WTC11 (cell line): ENCODE measurements around the gene GFOD1. TPM values are rescaled to one million over a fixed set of nuclear protein-coding genes. Genes with fewer than 3 reads are reported as not detected.
"Not testable (repeated sequence)": the region's sequence is repeated elsewhere in the genome, so short reads cannot be mapped to it uniquely, and the experiment has no call there.

ENCODE experiments used
- ATAC-seq: fragments of 200-7000 bp; cut with Tn5 transposase; 2 replicates; pipeline ENCODE4 v1.10.0; 2021; ENCODE audit warnings: mild to moderate bottlenecking, moderate library complexity
- CTCF ChIA-PET: fragments of 300-600 bp; sonication (Branson Sonifier 250); formaldehyde crosslinking; loops from one replicate; lab custom pipeline; 2021; ENCODE audit warnings: antibody characterized with exemption; lab: Charles Lee
- POLR2A ChIA-PET: fragments of 350-600 bp; sonication (Branson Sonifier 250); formaldehyde crosslinking; loops from one replicate; lab custom pipeline; 2021; ENCODE audit warnings: antibody characterized with exemption; lab: Charles Lee
- DNase-seq: peaks from one replicate; pipeline ENCODE4 v3.0.0; 2021; ENCODE audit warnings: low spot score
- H3K27ac Mint-ChIP-seq: 2 replicates; pipeline ENCODE4 v1.8.0; 2021; ENCODE audit warnings: mixed read lengths
- H3K27me3 Mint-ChIP-seq: 2 replicates; pipeline ENCODE4 v1.8.0; 2021; ENCODE audit warnings: low read depth, mild to moderate bottlenecking, moderate library complexity, mixed read lengths
- H3K36me3 Mint-ChIP-seq: 2 replicates; pipeline ENCODE4 v1.8.0; 2021; ENCODE audit warnings: mixed read lengths
- H3K4me1 Mint-ChIP-seq: 2 replicates; pipeline ENCODE4 v1.8.0; 2022; ENCODE audit warnings: mixed read lengths
- H3K4me3 Mint-ChIP-seq: 2 replicates; pipeline ENCODE4 v1.8.0; 2021; ENCODE audit warnings: mild to moderate bottlenecking, moderate library complexity, mixed read lengths
- H3K9me3 Mint-ChIP-seq: 2 replicates; pipeline ENCODE4 v1.8.0; 2021; ENCODE audit warnings: mixed read lengths
- FOXP1 ChIP-seq: sonication (generic); formaldehyde crosslinking; IDR thresholded peaks from 2 replicates; pipeline ENCODE4 v1.8.0; 2022; ENCODE audit warnings: missing genetic modification reagents, mild to moderate bottlenecking, moderate library complexity, borderline replicate concordance
- KAT7 ChIP-seq: sonication (generic); formaldehyde crosslinking; IDR thresholded peaks from 2 replicates; pipeline ENCODE4 v1.8.1; 2023; ENCODE audit warnings: missing genetic modification reagents, mild to moderate bottlenecking, borderline replicate concordance
- MXD4 ChIP-seq: fragments of 250-450 bp; sonication (Bioruptor Pico); IDR thresholded peaks from 2 replicates; pipeline ENCODE4 v1.8.0; 2021; ENCODE audit warnings: mild to moderate bottlenecking, moderate library complexity, borderline replicate concordance
- NR3C1 ChIP-seq: sonication (generic); formaldehyde crosslinking; conservative IDR thresholded peaks from 2 replicates; pipeline ENCODE4 v1.8.1; 2023; ENCODE audit warnings: low read depth, mild to moderate bottlenecking, missing genetic modification reagents
- RELA ChIP-seq: sonication (generic); formaldehyde crosslinking; IDR thresholded peaks from 2 replicates; pipeline ENCODE4 v1.8.1; 2022; ENCODE audit warnings: missing genetic modification reagents, mild to moderate bottlenecking, borderline replicate concordance
- SMAD3 ChIP-seq: sonication (generic); formaldehyde crosslinking; IDR thresholded peaks from 2 replicates; pipeline ENCODE4 v1.8.0; 2022; ENCODE audit warnings: missing genetic modification reagents, mild to moderate bottlenecking, borderline replicate concordance
- SP1 ChIP-seq: sonication (generic); formaldehyde crosslinking; conservative IDR thresholded peaks from 2 replicates; pipeline ENCODE4 v1.8.1; 2022; ENCODE audit warnings: missing genetic modification reagents
- TP53 ChIP-seq: sonication (generic); formaldehyde crosslinking; IDR thresholded peaks from 2 replicates; pipeline ENCODE4 v1.8.1; 2023; ENCODE audit warnings: mild to moderate bottlenecking, missing genetic modification reagents
- ZNF121 ChIP-seq: sonication (generic); formaldehyde crosslinking; IDR thresholded peaks from 2 replicates; pipeline ENCODE4 v1.8.0; 2023; ENCODE audit warnings: missing genetic modification reagents
- ZNF232 ChIP-seq: sonication (generic); formaldehyde crosslinking; IDR thresholded peaks from 2 replicates; pipeline ENCODE4 v1.8.0; 2022; ENCODE audit warnings: mild to moderate bottlenecking, missing genetic modification reagents
- total RNA-seq: library from RNA; stranded (reverse); gene quantifications from 3 replicates; pipeline ENCODE4 v1.2.3, GENCODE V29; 2021
- TF ChIP-seq, protein P1 (sequence below): sonication (generic); formaldehyde crosslinking; IDR thresholded peaks from 2 replicates; pipeline ENCODE4 v1.8.0; 2022; ENCODE audit warnings: mild to moderate bottlenecking, missing genetic modification reagents
- TF ChIP-seq, protein P2 (sequence below): fragments of 250-450 bp; sonication (Bioruptor Pico); IDR thresholded peaks from 2 replicates; pipeline ENCODE4 v1.9.0; 2021; ENCODE audit warnings: mild to moderate bottlenecking
- TF ChIP-seq, protein P3 (sequence below): sonication (generic); formaldehyde crosslinking; IDR thresholded peaks from 2 replicates; pipeline ENCODE4 v1.8.1; 2022; ENCODE audit warnings: missing genetic modification reagents, borderline replicate concordance
- TF ChIP-seq, protein P4 (sequence below): sonication (generic); formaldehyde crosslinking; conservative IDR thresholded peaks from 2 replicates; pipeline ENCODE4 v1.8.1; 2022; ENCODE audit warnings: mild to moderate bottlenecking, missing genetic modification reagents
- TF ChIP-seq, protein P5 (sequence below): fragments of 250-450 bp; sonication (Bioruptor Pico); IDR thresholded peaks from 2 replicates; pipeline ENCODE4 v1.9.0; 2021; ENCODE audit warnings: moderate library complexity, mild to moderate bottlenecking, inconsistent platforms, borderline replicate concordance
- TF ChIP-seq, protein P6 (sequence below): sonication (generic); formaldehyde crosslinking; conservative IDR thresholded peaks from 2 replicates; pipeline ENCODE4 v1.8.1; 2023; ENCODE audit warnings: mild to moderate bottlenecking, low read depth, missing genetic modification reagents, moderate library complexity
- TF ChIP-seq, protein P7 (sequence below): sonication (generic); formaldehyde crosslinking; IDR thresholded peaks from 2 replicates; pipeline ENCODE4 v1.8.1; 2022; ENCODE audit warnings: mild to moderate bottlenecking, missing genetic modification reagents, moderate library complexity, borderline replicate concordance
- TF ChIP-seq, protein P8 (sequence below): sonication (generic); formaldehyde crosslinking; IDR thresholded peaks from 2 replicates; pipeline ENCODE4 v1.8.1; 2023; ENCODE audit warnings: mild to moderate bottlenecking, missing genetic modification reagents

The GFOD1 gene
- total RNA-seq, 1 experiment from 2014 or later, result 8.5 TPM

DNA sequence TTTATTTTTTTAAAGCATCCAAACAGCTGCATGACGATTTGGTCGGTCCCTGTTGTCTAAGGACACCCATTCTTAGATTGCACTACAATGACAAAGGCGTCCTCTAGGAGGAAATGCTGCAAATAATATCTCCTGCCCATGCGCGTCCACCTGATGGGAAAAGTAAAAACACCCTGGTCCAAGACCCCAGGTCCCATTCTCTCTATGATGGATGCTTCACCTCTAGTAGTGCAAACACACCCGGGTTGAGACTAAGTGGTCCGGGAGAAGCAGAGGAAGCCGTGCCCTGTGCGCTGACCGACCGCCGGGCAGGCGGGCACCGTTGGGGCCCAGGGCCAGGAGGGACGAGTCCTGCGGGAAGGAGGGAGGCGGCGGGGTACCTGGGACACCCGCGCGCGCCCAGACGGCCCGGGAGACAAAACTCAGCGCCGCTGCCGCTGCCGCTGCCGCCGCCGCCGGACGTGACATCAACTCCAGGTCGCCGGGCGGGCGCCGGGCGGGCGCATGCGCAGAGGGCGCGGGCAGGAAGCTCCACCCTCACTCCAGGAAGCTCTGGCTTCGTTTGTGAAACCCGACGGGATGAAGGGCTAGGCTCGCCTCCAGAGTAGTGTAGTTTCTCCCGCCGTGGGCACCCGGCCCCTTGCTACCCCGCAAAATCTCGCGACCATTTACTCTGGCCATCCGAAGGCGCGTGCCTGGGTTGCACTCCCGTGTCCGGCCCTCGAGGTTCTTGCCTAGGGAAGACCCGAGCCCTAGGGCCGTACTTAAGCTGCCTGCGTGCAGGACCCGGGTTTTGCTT lies 159.1 kb downstream of the GFOD1 start, which contains the start of gene TBC1D7 (continued):
- TF ChIP-seq KAT7 (no peak), SP1 (peak; percentile 75; the same call in 1 of the 2 replicates), RELA (no peak)
- TF ChIP-seq, protein P1, sequence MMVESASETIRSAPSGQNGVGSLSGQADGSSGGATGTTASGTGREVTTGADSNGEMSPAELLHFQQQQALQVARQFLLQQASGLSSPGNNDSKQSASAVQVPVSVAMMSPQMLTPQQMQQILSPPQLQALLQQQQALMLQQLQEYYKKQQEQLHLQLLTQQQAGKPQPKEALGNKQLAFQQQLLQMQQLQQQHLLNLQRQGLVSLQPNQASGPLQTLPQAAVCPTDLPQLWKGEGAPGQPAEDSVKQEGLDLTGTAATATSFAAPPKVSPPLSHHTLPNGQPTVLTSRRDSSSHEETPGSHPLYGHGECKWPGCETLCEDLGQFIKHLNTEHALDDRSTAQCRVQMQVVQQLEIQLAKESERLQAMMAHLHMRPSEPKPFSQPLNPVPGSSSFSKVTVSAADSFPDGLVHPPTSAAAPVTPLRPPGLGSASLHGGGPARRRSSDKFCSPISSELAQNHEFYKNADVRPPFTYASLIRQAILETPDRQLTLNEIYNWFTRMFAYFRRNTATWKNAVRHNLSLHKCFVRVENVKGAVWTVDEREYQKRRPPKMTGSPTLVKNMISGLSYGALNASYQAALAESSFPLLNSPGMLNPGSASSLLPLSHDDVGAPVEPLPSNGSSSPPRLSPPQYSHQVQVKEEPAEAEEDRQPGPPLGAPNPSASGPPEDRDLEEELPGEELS (CRISPR knock-in tag), result peak; percentile 12; the same call in 1 of the 2 replicates

DNA sequence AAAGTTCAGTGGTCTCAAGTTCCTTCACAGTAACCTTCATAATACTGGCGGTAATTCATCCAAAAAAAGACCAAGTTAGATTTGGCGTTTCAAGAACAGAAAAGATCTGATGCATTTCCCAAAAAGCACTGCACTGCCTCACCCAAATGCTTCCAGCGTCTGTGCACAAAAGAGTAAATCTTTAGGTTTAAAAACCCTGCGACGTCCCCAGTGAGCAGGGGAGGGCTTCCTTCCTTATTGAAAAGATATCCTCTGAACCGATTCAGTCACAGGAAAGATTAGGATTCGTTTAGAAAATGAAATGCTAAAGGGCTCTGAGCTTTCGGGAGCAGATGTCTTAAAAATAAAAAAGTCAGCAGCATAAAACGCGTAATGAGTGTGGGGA lies 159.7 kb downstream of the GFOD1 start:
- no peak for ATAC-seq
- Mint-ChIP-seq H3K27ac (peak overlapping the region; percentile 91), H3K4me1 (peaks cover 22% of the 10 kb centered on the region), H3K36me3 (peaks cover 28% of the 10 kb centered on the region), H3K4me3 (peak overlapping the region; percentile 89)
- CTCF ChIA-PET, result interaction anchor here (0.7 to 2.5 kb wide), 4 partner anchors 39 to 287 kb away, joined by 3 to 20 read pairs (median 3); partner anchors contain the start of gene NOL7
- TF ChIP-seq, protein P2, sequence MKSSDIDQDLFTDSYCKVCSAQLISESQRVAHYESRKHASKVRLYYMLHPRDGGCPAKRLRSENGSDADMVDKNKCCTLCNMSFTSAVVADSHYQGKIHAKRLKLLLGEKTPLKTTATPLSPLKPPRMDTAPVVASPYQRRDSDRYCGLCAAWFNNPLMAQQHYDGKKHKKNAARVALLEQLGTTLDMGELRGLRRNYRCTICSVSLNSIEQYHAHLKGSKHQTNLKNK, result no peak
- TF ChIP-seq ZNF121 (CRISPR knock-in tag), result no peak
- TF ChIP-seq, protein P3, sequence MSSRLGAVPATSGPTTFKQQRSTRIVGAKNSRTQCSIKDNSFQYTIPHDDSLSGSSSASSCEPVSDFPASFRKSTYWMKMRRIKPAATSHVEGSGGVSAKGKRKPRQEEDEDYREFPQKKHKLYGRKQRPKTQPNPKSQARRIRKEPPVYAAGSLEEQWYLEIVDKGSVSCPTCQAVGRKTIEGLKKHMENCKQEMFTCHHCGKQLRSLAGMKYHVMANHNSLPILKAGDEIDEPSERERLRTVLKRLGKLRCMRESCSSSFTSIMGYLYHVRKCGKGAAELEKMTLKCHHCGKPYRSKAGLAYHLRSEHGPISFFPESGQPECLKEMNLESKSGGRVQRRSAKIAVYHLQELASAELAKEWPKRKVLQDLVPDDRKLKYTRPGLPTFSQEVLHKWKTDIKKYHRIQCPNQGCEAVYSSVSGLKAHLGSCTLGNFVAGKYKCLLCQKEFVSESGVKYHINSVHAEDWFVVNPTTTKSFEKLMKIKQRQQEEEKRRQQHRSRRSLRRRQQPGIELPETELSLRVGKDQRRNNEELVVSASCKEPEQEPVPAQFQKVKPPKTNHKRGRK, result no peak
- TF ChIP-seq, protein P4, sequence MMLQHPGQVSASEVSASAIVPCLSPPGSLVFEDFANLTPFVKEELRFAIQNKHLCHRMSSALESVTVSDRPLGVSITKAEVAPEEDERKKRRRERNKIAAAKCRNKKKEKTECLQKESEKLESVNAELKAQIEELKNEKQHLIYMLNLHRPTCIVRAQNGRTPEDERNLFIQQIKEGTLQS, result no peak
- TF ChIP-seq FOXP1 (CRISPR knock-in tag), result no peak
- TF ChIP-seq, protein P5, sequence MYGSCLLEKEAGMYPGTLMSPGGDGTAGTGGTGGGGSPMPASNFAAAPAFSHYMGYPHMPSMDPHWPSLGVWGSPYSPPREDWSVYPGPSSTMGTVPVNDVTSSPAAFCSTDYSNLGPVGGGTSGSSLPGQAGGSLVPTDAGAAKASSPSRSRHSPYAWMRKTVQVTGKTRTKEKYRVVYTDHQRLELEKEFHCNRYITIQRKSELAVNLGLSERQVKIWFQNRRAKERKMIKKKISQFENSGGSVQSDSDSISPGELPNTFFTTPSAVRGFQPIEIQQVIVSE, result no peak
- TF ChIP-seq NR3C1 (CRISPR knock-in tag), result no peak
- no peak for TF ChIP-seq ZNF232
- TF ChIP-seq, protein P6, sequence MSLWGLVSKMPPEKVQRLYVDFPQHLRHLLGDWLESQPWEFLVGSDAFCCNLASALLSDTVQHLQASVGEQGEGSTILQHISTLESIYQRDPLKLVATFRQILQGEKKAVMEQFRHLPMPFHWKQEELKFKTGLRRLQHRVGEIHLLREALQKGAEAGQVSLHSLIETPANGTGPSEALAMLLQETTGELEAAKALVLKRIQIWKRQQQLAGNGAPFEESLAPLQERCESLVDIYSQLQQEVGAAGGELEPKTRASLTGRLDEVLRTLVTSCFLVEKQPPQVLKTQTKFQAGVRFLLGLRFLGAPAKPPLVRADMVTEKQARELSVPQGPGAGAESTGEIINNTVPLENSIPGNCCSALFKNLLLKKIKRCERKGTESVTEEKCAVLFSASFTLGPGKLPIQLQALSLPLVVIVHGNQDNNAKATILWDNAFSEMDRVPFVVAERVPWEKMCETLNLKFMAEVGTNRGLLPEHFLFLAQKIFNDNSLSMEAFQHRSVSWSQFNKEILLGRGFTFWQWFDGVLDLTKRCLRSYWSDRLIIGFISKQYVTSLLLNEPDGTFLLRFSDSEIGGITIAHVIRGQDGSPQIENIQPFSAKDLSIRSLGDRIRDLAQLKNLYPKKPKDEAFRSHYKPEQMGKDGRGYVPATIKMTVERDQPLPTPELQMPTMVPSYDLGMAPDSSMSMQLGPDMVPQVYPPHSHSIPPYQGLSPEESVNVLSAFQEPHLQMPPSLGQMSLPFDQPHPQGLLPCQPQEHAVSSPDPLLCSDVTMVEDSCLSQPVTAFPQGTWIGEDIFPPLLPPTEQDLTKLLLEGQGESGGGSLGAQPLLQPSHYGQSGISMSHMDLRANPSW (CRISPR knock-in tag), result no peak
- TF ChIP-seq, protein P7, sequence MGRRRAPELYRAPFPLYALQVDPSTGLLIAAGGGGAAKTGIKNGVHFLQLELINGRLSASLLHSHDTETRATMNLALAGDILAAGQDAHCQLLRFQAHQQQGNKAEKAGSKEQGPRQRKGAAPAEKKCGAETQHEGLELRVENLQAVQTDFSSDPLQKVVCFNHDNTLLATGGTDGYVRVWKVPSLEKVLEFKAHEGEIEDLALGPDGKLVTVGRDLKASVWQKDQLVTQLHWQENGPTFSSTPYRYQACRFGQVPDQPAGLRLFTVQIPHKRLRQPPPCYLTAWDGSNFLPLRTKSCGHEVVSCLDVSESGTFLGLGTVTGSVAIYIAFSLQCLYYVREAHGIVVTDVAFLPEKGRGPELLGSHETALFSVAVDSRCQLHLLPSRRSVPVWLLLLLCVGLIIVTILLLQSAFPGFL (CRISPR knock-in tag), result no peak
- TF ChIP-seq SMAD3, result no peak
- no peak for TF ChIP-seq TP53
- TF ChIP-seq, protein P8, sequence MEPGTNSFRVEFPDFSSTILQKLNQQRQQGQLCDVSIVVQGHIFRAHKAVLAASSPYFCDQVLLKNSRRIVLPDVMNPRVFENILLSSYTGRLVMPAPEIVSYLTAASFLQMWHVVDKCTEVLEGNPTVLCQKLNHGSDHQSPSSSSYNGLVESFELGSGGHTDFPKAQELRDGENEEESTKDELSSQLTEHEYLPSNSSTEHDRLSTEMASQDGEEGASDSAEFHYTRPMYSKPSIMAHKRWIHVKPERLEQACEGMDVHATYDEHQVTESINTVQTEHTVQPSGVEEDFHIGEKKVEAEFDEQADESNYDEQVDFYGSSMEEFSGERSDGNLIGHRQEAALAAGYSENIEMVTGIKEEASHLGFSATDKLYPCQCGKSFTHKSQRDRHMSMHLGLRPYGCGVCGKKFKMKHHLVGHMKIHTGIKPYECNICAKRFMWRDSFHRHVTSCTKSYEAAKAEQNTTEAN, result no peak
- no peak for TF ChIP-seq MXD4 (CRISPR knock-in tag)
- TF ChIP-seq, all 79 proteins: peak for 0
- POLR2A ChIA-PET, result interaction anchor here (1.3 to 2.1 kb wide), 3 partner anchors 30 to 287 kb away, joined by 3 to 12 read pairs (median 7); partner anchors contain the start of gene NOL7
- no peak for DNase-seq
- H3K27me3 Mint-ChIP-seq, result no peaks in the 10 kb centered on the region
- H3K9me3 Mint-ChIP-seq, result no peaks in the 10 kb centered on the region

DNA sequence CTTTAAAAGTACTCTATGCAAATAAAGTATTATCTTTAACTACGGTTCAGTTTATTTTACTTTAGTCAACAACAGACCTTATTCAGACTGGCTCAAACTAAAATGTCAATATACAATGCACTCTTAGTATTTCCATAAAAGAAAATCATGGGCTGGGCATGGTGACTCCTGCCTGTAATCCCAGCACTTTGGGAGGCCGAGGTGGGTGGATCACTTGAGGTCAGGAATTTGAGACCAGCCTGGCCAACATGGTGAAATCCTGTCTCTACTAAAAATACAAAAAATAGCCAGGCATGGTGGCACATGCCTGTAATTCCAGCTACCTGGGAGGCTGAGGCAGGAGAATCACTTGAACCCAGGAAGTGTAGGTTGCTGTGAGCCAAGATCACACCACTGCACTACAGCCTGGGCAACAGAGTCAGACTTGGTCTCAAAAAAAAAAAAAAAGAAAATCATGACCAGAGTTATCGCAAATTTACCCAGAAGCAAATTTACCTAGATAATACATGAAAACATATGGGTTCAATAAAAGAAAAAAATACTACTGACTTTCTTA lies 161.3 kb downstream of the GFOD1 start:
- CTCF ChIA-PET, H3K27ac Mint-ChIP-seq, H3K9me3 Mint-ChIP-seq, DNase-seq, H3K27me3 Mint-ChIP-seq, ATAC-seq, POLR2A ChIA-PET: not testable (repeated sequence)
- peaks cover 22% of the 10 kb centered on the region for H3K4me1 Mint-ChIP-seq
- H3K36me3 Mint-ChIP-seq, result peaks cover 38% of the 10 kb centered on the region
- H3K4me3 Mint-ChIP-seq, result peak overlapping the region; percentile 89
